Endothelial cell of umbilical vein (primary cell): ENCODE results near the gene CST9L. TPM values are rescaled to one million over a fixed set of nuclear protein-coding genes. Genes with fewer than 3 reads are reported as not detected.

Experiments used
- BruUV-seq: library from RNA; stranded (reverse); fragments of 400-500 nt; replicated peaks from 2 replicates; lab custom pipeline; 2021; lab: Mats Ljungman, UMichigan
- CTCF ChIA-PET: fragments of 300-600, 350-600 bp; sonication (Branson Sonifier 250); formaldehyde crosslinking; loops from one replicate; lab custom pipeline; 2021; ENCODE audit warnings: antibody characterized with exemption, inconsistent platforms; lab: Charles Lee
- POLR2A ChIA-PET: fragments of 300-600, 350-600 bp; sonication (Branson Sonifier 250); formaldehyde crosslinking; loops from one replicate; lab custom pipeline; 2021; ENCODE audit warnings: antibody characterized with exemption, inconsistent platforms; lab: Charles Lee
- DNase-seq: peaks from one replicate; pipeline ENCODE4 v3.0.0-alpha.2; 2011; ENCODE audit warnings: low read depth, low spot score
- FAIRE-seq: peaks from 2 replicates; lab custom pipeline; 2011; peaks lifted over from hg19 to GRCh38; lab: Jason Lieb, UNC
- H2AFZ ChIP-seq: 2 replicates; pipeline ENCODE4 v1.6.0; 2012; ENCODE audit warnings: low read depth, low read length, control low read depth, inconsistent platforms
- H3K27ac ChIP-seq: 2 replicates; pipeline ENCODE4 v1.5.1; 2011; ENCODE audit warnings: low read depth, mild to moderate bottlenecking, control low read depth, low read length, moderate library complexity; ENCODE audit not compliant: insufficient read depth
- H3K27me3 ChIP-seq, 2 experiments: 2 replicates each; pipeline versions ENCODE4 v1.6.0 to v1.6.1; 2011; ENCODE audit warnings: low read length in 2 of 2, mixed read lengths in 1 of 2; ENCODE audit not compliant: control insufficient read depth in 2 of 2, insufficient read depth in 2 of 2
- H3K36me3 ChIP-seq, 2 experiments: 2 replicates in 1 of 2; 3 replicates in 1 of 2; pipeline ENCODE4 v1.5.1; 2011; ENCODE audit warnings: low read length in 2 of 2, mild to moderate bottlenecking in 1 of 2, moderate library complexity in 1 of 2; ENCODE audit not compliant: control insufficient read depth in 2 of 2, insufficient read depth in 2 of 2; ENCODE audit errors: extremely low read depth in 1 of 2
- H3K4me1 ChIP-seq: 3 replicates; pipeline ENCODE4 v1.5.1; 2011; ENCODE audit warnings: mild to moderate bottlenecking, low read length; ENCODE audit not compliant: control insufficient read depth, insufficient read depth; ENCODE audit errors: extremely low read depth
- H3K4me2 ChIP-seq: 2 replicates; pipeline ENCODE4 v1.6.1; 2011; ENCODE audit warnings: low read length, control low read depth, mixed read lengths; ENCODE audit not compliant: insufficient read depth
- H3K4me3 ChIP-seq, 3 experiments: fragments of 200-600 bp in 1 of 3; sonication (generic), shearing (Covaris generic) in 1 of 3; replicated peaks in 1 of 3; 2 replicates each; pipeline ENCODE4 v1.5.1; 2011 to 2016; ENCODE audit warnings: control low read depth in 3 of 3, low read length in 3 of 3, mild to moderate bottlenecking in 2 of 3, inconsistent platforms in 1 of 3, low read depth in 1 of 3, moderate library complexity in 1 of 3; ENCODE audit not compliant: insufficient read depth in 1 of 3
- H3K79me2 ChIP-seq: 2 replicates; pipeline ENCODE4 v1.6.0; 2012; ENCODE audit warnings: low read length, inconsistent platforms; ENCODE audit not compliant: control insufficient read depth, insufficient read depth
- H3K9ac ChIP-seq: replicated peaks from 2 replicates; pipeline ENCODE3; 2011; ENCODE audit warnings: low read length, control low read depth; ENCODE audit not compliant: insufficient read depth; ENCODE audit errors: extremely low read depth
- H3K9me1 ChIP-seq: replicated peaks from 3 replicates; pipeline ENCODE4 v1.6.0; 2011; ENCODE audit warnings: mild to moderate bottlenecking, low read length; ENCODE audit not compliant: control insufficient read depth, insufficient read depth; ENCODE audit errors: extremely low read depth
- H3K9me3 ChIP-seq: replicated peaks from 2 replicates; pipeline ENCODE4 v1.5.1; 2012; ENCODE audit warnings: low read length, inconsistent platforms; ENCODE audit not compliant: control insufficient read depth, insufficient read depth
- H4K20me1 ChIP-seq: replicated peaks from 2 replicates; pipeline ENCODE3; 2011; ENCODE audit warnings: mild to moderate bottlenecking, low read length; ENCODE audit not compliant: control insufficient read depth, insufficient read depth; ENCODE audit errors: extremely low read depth
- EZH2 ChIP-seq: IDR thresholded peaks from 2 replicates; pipeline ENCODE4 v1.6.1; 2012; ENCODE audit warnings: borderline replicate concordance, low read depth, mild to moderate bottlenecking, moderate library complexity, low read length, inconsistent platforms; ENCODE audit not compliant: severe bottlenecking
- FOS ChIP-seq: IDR thresholded peaks from 2 replicates; pipeline ENCODE4 v1.6.1; 2011; ENCODE audit warnings: mild to moderate bottlenecking, low read length, moderate library complexity, borderline replicate concordance; ENCODE audit not compliant: insufficient read depth
- GATA2 ChIP-seq: IDR thresholded peaks from 2 replicates; pipeline ENCODE4 v1.7.0; 2011; ENCODE audit warnings: low read depth, mild to moderate bottlenecking, moderate library complexity, mixed read lengths, low read length; ENCODE audit not compliant: insufficient read length, insufficient read depth
- JUN ChIP-seq: IDR thresholded peaks from 2 replicates; pipeline ENCODE4 v1.6.1; 2011; ENCODE audit warnings: borderline replicate concordance, low read depth; ENCODE audit not compliant: insufficient read length, insufficient read depth
- MYC ChIP-seq: IDR thresholded peaks from one replicate; pipeline ENCODE4 v1.6.1; 2011; ENCODE audit warnings: mild to moderate bottlenecking, low read depth, low read length
- POLR2A ChIP-seq: IDR thresholded peaks from 2 replicates; pipeline ENCODE4 v1.6.1; 2012; ENCODE audit warnings: low read depth, mild to moderate bottlenecking, control low read depth, low read length
- POLR2AphosphoS5 ChIP-seq: IDR thresholded peaks from 2 replicates; pipeline ENCODE4 v1.6.1; 2012; ENCODE audit warnings: low read depth, mild to moderate bottlenecking, control low read depth, low read length, moderate library complexity; ENCODE audit not compliant: insufficient read depth
- dilution Hi-C: fragments of 300-500 bp; cut with MboI; formaldehyde crosslinking; loops from one replicate; pipeline ENCODE4 v1.15.0; 2019; ENCODE audit warnings: low sequenced_read_pairs; ENCODE audit not compliant: extremely low pct_ligation_motif_present
- intact Hi-C: fragments of 100-400 bp; cut with micrococcal nuclease; formaldehyde crosslinking; loops from one replicate; pipeline ENCODE4 v1.10.0; 2022
- polyA plus RNA-seq, 4 experiments: library from polyadenylated mRNA; depleted of rRNA in 3 of 4; stranded (reverse) in 3 of 4; unstranded in 1 of 4; fragments of >200 nt; gene quantifications; 2 replicates each; pipeline versions ENCODE4 v1.2.1 to v1.2.3, GENCODE V29; 2011 to 2012; ENCODE audit warnings: missing spikeins in 1 of 4
- total RNA-seq: library from RNA; stranded (reverse); gene quantifications from 2 replicates; pipeline ENCODE4 v1.2.3, GENCODE V29; 2021
- TF ChIP-seq, protein P1 (sequence below): IDR thresholded peaks from 2 replicates; pipeline ENCODE4 v1.6.1; 2011; ENCODE audit not compliant: insufficient read depth, insufficient read length
- TF ChIP-seq, protein P2 (sequence below), 2 donors: IDR thresholded peaks; 1 replicate in 1 of 2; 2 replicates in 1 of 2; pipeline ENCODE4 v1.5.1; 2011; ENCODE audit warnings: low read length in 2 of 2, mild to moderate bottlenecking in 2 of 2, moderate library complexity in 2 of 2, control low read depth in 1 of 2, inconsistent platforms in 1 of 2, low read depth in 1 of 2; ENCODE audit not compliant: insufficient read depth in 1 of 2; ENCODE audit errors: extremely low read depth in 1 of 2

The CST9L gene
- total and polyA plus RNA-seq, 2 donors (not counting 3 experiments of a cell fraction or from before 2014, with no cell fraction given), result not detected

DNA sequence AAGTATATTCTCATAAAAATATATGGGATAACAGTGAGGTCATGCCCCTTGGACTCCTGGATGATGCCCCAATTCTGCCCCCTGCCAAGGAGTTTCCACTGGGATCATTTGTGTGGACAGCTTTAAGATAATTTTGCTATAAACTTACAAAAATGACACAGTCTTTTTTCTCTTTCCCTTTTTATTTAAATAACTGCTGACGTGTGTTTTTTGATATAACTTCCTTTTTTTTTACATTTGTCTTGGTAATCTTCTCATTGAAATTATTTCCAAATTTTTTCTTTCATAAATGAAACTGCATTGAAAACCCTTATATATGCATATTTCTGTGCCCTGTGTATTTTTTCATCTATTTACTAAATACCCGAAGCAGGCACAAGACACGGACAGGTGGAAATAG is 31.3 kb downstream of the CST9L start:
- no peak for FAIRE-seq
- TF ChIP-seq FOS (no peak), MYC (no peak), POLR2AphosphoS5 (no peak), EZH2 (no peak), JUN (no peak), GATA2 (no peak), POLR2A (no peak)
- TF ChIP-seq, protein P1, sequence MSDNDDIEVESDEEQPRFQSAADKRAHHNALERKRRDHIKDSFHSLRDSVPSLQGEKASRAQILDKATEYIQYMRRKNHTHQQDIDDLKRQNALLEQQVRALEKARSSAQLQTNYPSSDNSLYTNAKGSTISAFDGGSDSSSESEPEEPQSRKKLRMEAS, result no peak
- TF ChIP-seq, protein P2, sequence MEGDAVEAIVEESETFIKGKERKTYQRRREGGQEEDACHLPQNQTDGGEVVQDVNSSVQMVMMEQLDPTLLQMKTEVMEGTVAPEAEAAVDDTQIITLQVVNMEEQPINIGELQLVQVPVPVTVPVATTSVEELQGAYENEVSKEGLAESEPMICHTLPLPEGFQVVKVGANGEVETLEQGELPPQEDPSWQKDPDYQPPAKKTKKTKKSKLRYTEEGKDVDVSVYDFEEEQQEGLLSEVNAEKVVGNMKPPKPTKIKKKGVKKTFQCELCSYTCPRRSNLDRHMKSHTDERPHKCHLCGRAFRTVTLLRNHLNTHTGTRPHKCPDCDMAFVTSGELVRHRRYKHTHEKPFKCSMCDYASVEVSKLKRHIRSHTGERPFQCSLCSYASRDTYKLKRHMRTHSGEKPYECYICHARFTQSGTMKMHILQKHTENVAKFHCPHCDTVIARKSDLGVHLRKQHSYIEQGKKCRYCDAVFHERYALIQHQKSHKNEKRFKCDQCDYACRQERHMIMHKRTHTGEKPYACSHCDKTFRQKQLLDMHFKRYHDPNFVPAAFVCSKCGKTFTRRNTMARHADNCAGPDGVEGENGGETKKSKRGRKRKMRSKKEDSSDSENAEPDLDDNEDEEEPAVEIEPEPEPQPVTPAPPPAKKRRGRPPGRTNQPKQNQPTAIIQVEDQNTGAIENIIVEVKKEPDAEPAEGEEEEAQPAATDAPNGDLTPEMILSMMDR (IDR thresholded peaks at IDR 0.05; ENCODE audit: extremely low read depth in 1 of 2, insufficient read depth in 1 of 2, low read depth in 1 of 2, low read length in 2 of 2), result no peak

More for the DNA sequence above, 31.3 kb downstream of the CST9L start:
- Histone ChIP-seq H3K9ac (no peak overlapping the region), H3K9me3 (no peaks in the 10 kb centered on the region), H2AFZ (no peak overlapping the region), H3K27me3 (no peaks in the 10 kb centered on the region), H3K4me3 (no peak overlapping the region), H3K9me1 (no peaks in the 10 kb centered on the region), H3K36me3 (no peaks in the 10 kb centered on the region), H4K20me1 (no peaks in the 10 kb centered on the region), H3K27ac (no peak overlapping the region), H3K4me2 (no peak overlapping the region), H3K79me2 (no peaks in the 10 kb centered on the region), H3K4me1 (no peaks in the 10 kb centered on the region)
- DNase-seq, result no peak
- dilution Hi-C loops, result no loop called here
- ChIA-PET POLR2A (no interaction called here), CTCF (no interaction called here)
- intact Hi-C loops, result no loop called here
- no TSS peak for BruUV-seq
